IMR-90 (cell line): Measurements from ENCODE around the gene FGF12. TPM values are rescaled to one million over a fixed set of nuclear protein-coding genes. Genes with fewer than 3 reads are reported as not detected.

ENCODE experiments used
- ATAC-seq: fragments of 200-7000 bp; cut with Tn5 transposase; 2 replicates; pipeline ENCODE4 v1.9.1; 2020; ENCODE audit warnings: low read depth, mild to moderate bottlenecking, moderate library complexity
- Bru-seq: library from RNA; stranded (reverse); fragments of 400-500 nt; gene quantifications from one replicate; lab custom pipeline; 2021; lab: Mats Ljungman, UMichigan
- BruChase-seq, 2 experiments: library from RNA; stranded (reverse); fragments of 400-500 nt; gene quantifications; one replicate each; lab custom pipeline; 2021; lab: Mats Ljungman, UMichigan
- BruUV-seq: library from RNA; stranded (reverse); fragments of 400-500 nt; replicated peaks from 2 replicates; lab custom pipeline; 2021; lab: Mats Ljungman, UMichigan
- CTCF ChIA-PET: fragments of 300-600 bp; formaldehyde crosslinking; extraction: SDS; loops from one replicate; lab custom pipeline; 2021; ENCODE audit warnings: antibody characterized with exemption; lab: Yijun Ruan, JAX
- POLR2A ChIA-PET: fragments of 300-600 bp; sonication (Branson Sonifier 250); formaldehyde crosslinking; loops from one replicate; lab custom pipeline; 2022; ENCODE audit warnings: antibody characterized with exemption; ENCODE audit not compliant: unreplicated experiment; lab: Charles Lee
- DNase-seq: peaks from one replicate; pipeline ENCODE4 v3.0.0; 2013
- H2AFZ ChIP-seq: replicated peaks from 2 replicates; pipeline ENCODE3; 2013; ENCODE audit warnings: low read length, mild to moderate bottlenecking; ENCODE audit not compliant: poor library complexity
- H2AK5ac ChIP-seq: 2 replicates; pipeline ENCODE4 v1.6.1; 2013; ENCODE audit warnings: low read depth, low read length, inconsistent platforms
- H2AK9ac ChIP-seq: replicated peaks from 2 replicates; pipeline ENCODE3; 2013; ENCODE audit warnings: mild to moderate bottlenecking, low read depth, low read length, moderate library complexity; ENCODE audit not compliant: poor library complexity
- H2BK120ac ChIP-seq: 2 replicates; pipeline ENCODE4 v1.6.1; 2013; ENCODE audit warnings: low read depth, low read length, inconsistent platforms
- H2BK15ac ChIP-seq: 3 replicates; pipeline ENCODE4 v1.6.1; 2013; ENCODE audit warnings: low read depth, low read length, inconsistent platforms
- H2BK20ac ChIP-seq: 2 replicates; pipeline ENCODE4 v1.6.1; 2013; ENCODE audit warnings: low read depth, mild to moderate bottlenecking, inconsistent platforms, low read length, moderate library complexity
- H2BK5ac ChIP-seq: 2 replicates; pipeline ENCODE4 v1.6.1; 2013; ENCODE audit warnings: mild to moderate bottlenecking, low read depth, low read length, inconsistent platforms; ENCODE audit not compliant: poor library complexity, severe bottlenecking
- H3K14ac ChIP-seq: replicated peaks from 2 replicates; pipeline ENCODE4 v1.6.1; 2013; ENCODE audit warnings: low read depth, low read length, inconsistent platforms
- H3K18ac ChIP-seq: 2 replicates; pipeline ENCODE4 v1.6.1; 2013; ENCODE audit warnings: low read depth, low read length, control low read depth
- H3K23ac ChIP-seq: 2 replicates; pipeline ENCODE4 v1.6.1; 2013; ENCODE audit warnings: low read depth, low read length, inconsistent platforms
- H3K27ac ChIP-seq: 2 replicates; pipeline ENCODE4 v1.5.1; 2013; ENCODE audit warnings: mild to moderate bottlenecking, control low read depth, low read length; ENCODE audit not compliant: insufficient read depth
- H3K27me3 ChIP-seq: 2 replicates; pipeline ENCODE4 v1.6.1; 2013; ENCODE audit warnings: low read length; ENCODE audit not compliant: control insufficient read depth, insufficient read depth
- H3K36me3 ChIP-seq: 2 replicates; pipeline ENCODE4 v1.6.1; 2013; ENCODE audit warnings: low read length, mixed read lengths; ENCODE audit not compliant: control insufficient read depth, insufficient read depth
- H3K4ac ChIP-seq: 2 replicates; pipeline ENCODE4 v1.6.1; 2013; ENCODE audit warnings: low read depth, low read length, inconsistent platforms
- H3K4me1 ChIP-seq: 2 replicates; pipeline ENCODE4 v1.6.1; 2013; ENCODE audit warnings: low read length, mixed read lengths; ENCODE audit not compliant: control insufficient read depth, insufficient read depth
- H3K4me2 ChIP-seq: 2 replicates; pipeline ENCODE4 v1.6.1; 2013; ENCODE audit warnings: low read depth, mild to moderate bottlenecking, control low read depth, low read length, moderate library complexity
- H3K4me3 ChIP-seq: 2 replicates; pipeline ENCODE4 v1.5.1; 2013; ENCODE audit warnings: low read depth, mild to moderate bottlenecking, control low read depth, low read length, moderate library complexity; ENCODE audit not compliant: insufficient read depth
- H3K56ac ChIP-seq: 2 replicates; pipeline ENCODE4 v1.6.1; 2013; ENCODE audit warnings: low read length, inconsistent platforms; ENCODE audit not compliant: insufficient read depth; ENCODE audit errors: extremely low read depth
- H3K79me1 ChIP-seq, 2 experiments: 2 replicates each; pipeline ENCODE4 v1.6.1; 2013; ENCODE audit warnings: low read length in 2 of 2, inconsistent platforms in 1 of 2, low read depth in 1 of 2
- H3K9ac ChIP-seq: 2 replicates; pipeline ENCODE4 v1.6.1; 2013; ENCODE audit warnings: low read depth, low read length, control low read depth
- H3K9me1 ChIP-seq: 2 replicates; pipeline ENCODE4 v1.6.1; 2013; ENCODE audit warnings: low read length, inconsistent platforms; ENCODE audit not compliant: insufficient read depth
- H3K9me3 ChIP-seq: 2 replicates; pipeline ENCODE4 v1.6.1; 2013; ENCODE audit warnings: low read length; ENCODE audit not compliant: control insufficient read depth, insufficient read depth
- H4K20me1 ChIP-seq: 2 replicates; pipeline ENCODE4 v1.6.1; 2013; ENCODE audit warnings: low read length, inconsistent platforms; ENCODE audit not compliant: insufficient read depth
- H4K5ac ChIP-seq: 2 replicates; pipeline ENCODE4 v1.6.1; 2013; ENCODE audit warnings: mild to moderate bottlenecking, low read depth, low read length, control low read depth
- H4K8ac ChIP-seq, 2 experiments: 2 replicates each; pipeline ENCODE4 v1.6.1; 2013; ENCODE audit warnings: low read depth in 2 of 2, low read length in 2 of 2, control low read depth in 1 of 2, inconsistent platforms in 1 of 2
- H4K91ac ChIP-seq: 2 replicates; pipeline ENCODE4 v1.6.1; 2013; ENCODE audit warnings: low read depth, low read length, inconsistent platforms; ENCODE audit not compliant: insufficient read depth
- BHLHE40 ChIP-seq: fragments of 150-350 bp; IDR thresholded peaks from 2 replicates; pipeline ENCODE4 v1.6.1; 2016; ENCODE audit warnings: mild to moderate bottlenecking, low read depth, low read length
- CEBPB ChIP-seq: IDR thresholded peaks from 2 replicates; pipeline ENCODE4 v1.6.1; 2012; ENCODE audit warnings: low read depth, low read length, improper control_type of control experiment
- ELK1 ChIP-seq: fragments of 150-350 bp; IDR thresholded peaks from 2 replicates; pipeline ENCODE4 v1.6.1; 2016; ENCODE audit warnings: low read depth, mild to moderate bottlenecking, low read length, moderate library complexity, borderline replicate concordance
- FOS ChIP-seq: fragments of 150-350 bp; IDR thresholded peaks from 2 replicates; pipeline ENCODE4 v1.6.1; 2016; ENCODE audit warnings: low read depth, low read length
- MAFK ChIP-seq: IDR thresholded peaks from 2 replicates; pipeline ENCODE4 v1.6.1; 2012; ENCODE audit warnings: low read depth, low read length, improper control_type of control experiment
- MAZ ChIP-seq: IDR thresholded peaks from 2 replicates; pipeline ENCODE4 v1.6.1; 2012; ENCODE audit warnings: low read depth, mild to moderate bottlenecking, low read length, improper control_type of control experiment, moderate library complexity, borderline replicate concordance
- MXI1 ChIP-seq: IDR thresholded peaks from 2 replicates; pipeline ENCODE4 v1.6.1; 2012; ENCODE audit warnings: low read depth, mild to moderate bottlenecking, low read length, moderate library complexity, borderline replicate concordance
- NFE2L2 ChIP-seq: fragments of 150-350 bp; IDR thresholded peaks from 2 replicates; pipeline ENCODE4 v1.6.1; 2016; ENCODE audit warnings: low read depth, mild to moderate bottlenecking, low read length
- RAD21 ChIP-seq: IDR thresholded peaks from 2 replicates; pipeline ENCODE4 v1.6.1; 2012; ENCODE audit warnings: low read length, improper control_type of control experiment
- RCOR1 ChIP-seq: IDR thresholded peaks from 2 replicates; pipeline ENCODE4 v1.6.1; 2012; ENCODE audit warnings: mild to moderate bottlenecking, low read length, improper control_type of control experiment; ENCODE audit not compliant: insufficient replicate concordance
- SMC3 ChIP-seq: fragments of 150-350 bp; IDR thresholded peaks from 2 replicates; pipeline ENCODE4 v1.6.1; 2016; ENCODE audit warnings: low read depth, mild to moderate bottlenecking, antibody characterized with exemption, low read length, moderate library complexity
- whole genome bisulfite sequencing, 2 experiments: methylation state at CpG; one replicate each; pipeline versions ENCODE4 v1.1.5 to v1.1.7; 2013; ENCODE audit warnings: missing lambda C conversion rate in 2 of 2; ENCODE audit not compliant: insufficient read length in 1 of 2; ENCODE audit errors: extremely low coverage in 2 of 2; 5-methylcytosine and 5-hydroxymethylcytosine counted together
- dilution Hi-C: fragments of 300-500 bp; cut with HindIII; formaldehyde crosslinking; loops from one replicate; pipeline ENCODE4 v1.14.3; 2018; ENCODE audit warnings: low sequenced_read_pairs; ENCODE audit not compliant: unreplicated experiment
- in situ Hi-C: fragments of 300-500 bp; cut with MboI; formaldehyde crosslinking; loops from 3 replicates; pipeline ENCODE4 v1.14.3; 2019; ENCODE audit warnings: low sequenced_read_pairs, inconsistent platforms, mixed read lengths
- intact Hi-C: fragments of 100-400 bp; cut with micrococcal nuclease; formaldehyde crosslinking; loops from 2 replicates; pipeline ENCODE4 v1.10.0; 2022
- long read RNA-seq: library from polyadenylated mRNA; unstranded; transcript quantifications from one replicate; pipeline ENCODE4 v2.0.0, GENCODE V29; 2021; ENCODE audit not compliant: unreplicated experiment
- polyA plus RNA-seq, 3 experiments: library from polyadenylated mRNA; depleted of rRNA; stranded (reverse); fragments of >200 nt; gene quantifications; 2 replicates each; pipeline ENCODE4 v1.2.3, GENCODE V29; 2012; ENCODE audit warnings: low replicate concordance in 1 of 3
- total RNA-seq: library from RNA; depleted of rRNA; stranded (reverse); fragments of >200 nt; gene quantifications from 2 replicates; pipeline ENCODE4 v1.2.3, GENCODE V29; 2012; rRNA removed
- TF ChIP-seq, protein P1 (sequence below): fragments of 150-350 bp; IDR thresholded peaks from 2 replicates; pipeline ENCODE4 v1.6.1; 2017; ENCODE audit warnings: mild to moderate bottlenecking, antibody characterized with exemption, low read length, low read depth
- TF ChIP-seq, protein P2 (sequence below): conservative IDR thresholded peaks from 2 replicates; pipeline ENCODE4 v1.5.1; 2012; ENCODE audit warnings: mild to moderate bottlenecking, low read depth, low read length, improper control_type of control experiment

FGF12 gene
- not detected in 2 replicates for total RNA-seq
- not detected in 2 replicates for polyA plus RNA-seq (2012; rRNA removed)
- polyA plus RNA-seq (2012; cell fraction: cytosol; rRNA removed), result not detected in 2 replicates
- not detected in 2 replicates for polyA plus RNA-seq (2012; cell fraction: nucleus; rRNA removed; ENCODE audit: low replicate concordance)
- percentile 10 among the genes with signal in this experiment for Bru-seq, nascent RNA
- percentile 11 among the genes with signal in this experiment for BruChase-seq, experiment 1, labeled RNA remaining after a 6-hour chase
- BruChase-seq, experiment 2, labeled RNA remaining after a 2-hour chase, result percentile 17 among the genes with signal in this experiment
- long read RNA-seq, result 0 reads

DNA sequence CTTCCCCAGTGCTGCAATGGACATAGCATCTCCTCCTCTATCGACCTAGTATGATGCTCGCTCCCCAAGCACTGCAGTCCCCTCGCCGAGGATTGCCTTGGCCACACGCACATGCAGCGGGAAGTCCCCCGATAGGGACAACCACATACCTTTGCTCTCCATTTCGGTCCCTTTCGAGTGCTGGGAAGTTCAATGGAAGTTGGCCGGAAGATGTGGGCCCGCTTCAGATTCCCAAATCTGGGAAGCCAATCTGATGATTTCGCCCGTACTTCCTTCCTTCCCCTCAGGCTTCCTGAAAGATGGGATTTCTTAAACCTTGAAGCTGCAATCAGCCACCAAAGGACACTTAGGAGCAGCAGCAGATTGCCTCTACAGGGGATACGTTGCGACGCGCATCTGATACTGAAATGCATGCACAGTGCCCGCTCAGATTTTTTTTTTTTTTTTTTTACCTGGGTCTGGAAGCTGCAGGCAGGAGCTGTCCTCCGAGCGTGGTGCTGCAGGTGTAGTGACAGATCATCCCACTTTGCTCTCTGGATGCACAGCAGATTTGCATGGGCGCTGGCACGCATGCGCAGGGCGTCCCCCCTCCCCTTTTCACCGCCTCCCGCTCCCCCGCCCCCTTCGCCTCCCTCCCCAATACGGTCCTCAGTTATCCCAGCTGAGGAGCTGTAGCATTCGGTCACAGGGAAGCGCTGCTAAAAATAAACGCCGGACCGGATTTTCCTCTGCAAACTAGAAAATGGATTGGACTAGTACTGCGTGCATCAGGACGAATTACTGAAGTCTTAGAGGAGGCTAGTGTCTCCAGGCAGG, at the start of gene FGF12:
Gene FGF12, minus strand, starts transcription at position 510 of the 816 bp plus-strand sequence.
- Histone ChIP-seq H4K5ac (no peak within 1 kb of the TSS), H2AK9ac (no peak within 1 kb of the TSS), H2BK20ac (no peak within 1 kb of the TSS), H2BK15ac (no peak within 1 kb of the TSS), H3K9me3 (no peaks in the 10 kb centered on the region), H4K8ac (no peak within 1 kb of the TSS), H3K14ac (no peak within 1 kb of the TSS), H3K27me3 (no peaks in the 10 kb centered on the region), H3K23ac (no peak within 1 kb of the TSS), H2BK120ac (no peak within 1 kb of the TSS), H3K4me1 (no peaks in the 10 kb centered on the region), H3K79me1 (no peaks in the 10 kb centered on the region), H4K91ac (no peak within 1 kb of the TSS), H3K56ac (no peak within 1 kb of the TSS), H3K18ac (no peak within 1 kb of the TSS), H2BK5ac (no peak within 1 kb of the TSS), H2AFZ (no peak within 1 kb of the TSS), H3K9ac (no peak within 1 kb of the TSS), H3K4me2 (no peak within 1 kb of the TSS), H3K27ac (no peak within 1 kb of the TSS), H4K20me1 (no peaks in the 10 kb centered on the region), H3K4ac (no peak within 1 kb of the TSS), H3K36me3 (no peaks in the 10 kb centered on the region), H2AK5ac (no peak within 1 kb of the TSS), H3K9me1 (no peaks in the 10 kb centered on the region), H3K4me3 (no peak within 1 kb of the TSS)
- 10% methylated on average over 2 of the region's 36 CpGs; no CpG with 5 or more reads in 1 of the 2 experiments for WGBS, 2 experiments
- no peak for TF ChIP-seq MXI1
- TF ChIP-seq CEBPB, result no peak
- TF ChIP-seq RAD21, result no peak
- TF ChIP-seq, protein P1, sequence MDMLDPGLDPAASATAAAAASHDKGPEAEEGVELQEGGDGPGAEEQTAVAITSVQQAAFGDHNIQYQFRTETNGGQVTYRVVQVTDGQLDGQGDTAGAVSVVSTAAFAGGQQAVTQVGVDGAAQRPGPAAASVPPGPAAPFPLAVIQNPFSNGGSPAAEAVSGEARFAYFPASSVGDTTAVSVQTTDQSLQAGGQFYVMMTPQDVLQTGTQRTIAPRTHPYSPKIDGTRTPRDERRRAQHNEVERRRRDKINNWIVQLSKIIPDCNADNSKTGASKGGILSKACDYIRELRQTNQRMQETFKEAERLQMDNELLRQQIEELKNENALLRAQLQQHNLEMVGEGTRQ, result no peak
- no peak for TF ChIP-seq NFE2L2
- no peak for TF ChIP-seq ELK1
- TF ChIP-seq MAFK, result no peak
- TF ChIP-seq MAZ, result no peak
- TF ChIP-seq, protein P2, sequence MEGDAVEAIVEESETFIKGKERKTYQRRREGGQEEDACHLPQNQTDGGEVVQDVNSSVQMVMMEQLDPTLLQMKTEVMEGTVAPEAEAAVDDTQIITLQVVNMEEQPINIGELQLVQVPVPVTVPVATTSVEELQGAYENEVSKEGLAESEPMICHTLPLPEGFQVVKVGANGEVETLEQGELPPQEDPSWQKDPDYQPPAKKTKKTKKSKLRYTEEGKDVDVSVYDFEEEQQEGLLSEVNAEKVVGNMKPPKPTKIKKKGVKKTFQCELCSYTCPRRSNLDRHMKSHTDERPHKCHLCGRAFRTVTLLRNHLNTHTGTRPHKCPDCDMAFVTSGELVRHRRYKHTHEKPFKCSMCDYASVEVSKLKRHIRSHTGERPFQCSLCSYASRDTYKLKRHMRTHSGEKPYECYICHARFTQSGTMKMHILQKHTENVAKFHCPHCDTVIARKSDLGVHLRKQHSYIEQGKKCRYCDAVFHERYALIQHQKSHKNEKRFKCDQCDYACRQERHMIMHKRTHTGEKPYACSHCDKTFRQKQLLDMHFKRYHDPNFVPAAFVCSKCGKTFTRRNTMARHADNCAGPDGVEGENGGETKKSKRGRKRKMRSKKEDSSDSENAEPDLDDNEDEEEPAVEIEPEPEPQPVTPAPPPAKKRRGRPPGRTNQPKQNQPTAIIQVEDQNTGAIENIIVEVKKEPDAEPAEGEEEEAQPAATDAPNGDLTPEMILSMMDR, result no peak
- TF ChIP-seq RCOR1, result no peak
- TF ChIP-seq SMC3, result no peak
- TF ChIP-seq BHLHE40, result no peak
- TF ChIP-seq FOS, result no peak
- no TSS peak for BruUV-seq
- intact Hi-C loops (no loop called here), in situ Hi-C loops (no loop called here), dilution Hi-C loops (no loop called here)
- peak; percentile 0 for DNase-seq
- CTCF ChIA-PET, result no interaction called here
- POLR2A ChIA-PET, result no interaction called here
- ATAC-seq, result no peak
